DOHH2 (cell line): Measurements from ENCODE around the gene ZNF462.

ENCODE experiments used
- H3F3A ChIP-seq: fragments of 200-600 bp; sonication (generic), shearing (Covaris generic); 2 replicates; pipeline ENCODE4 v1.6.0; 2016; ENCODE audit warnings: antibody characterized with exemption, mild to moderate bottlenecking; ENCODE audit not compliant: control insufficient read depth, insufficient read depth
- H3K27ac ChIP-seq: fragments of 200-600 bp; sonication (generic); 2 replicates; pipeline ENCODE4 v1.5.1; 2014; ENCODE audit warnings: low read depth, mild to moderate bottlenecking, low read length, moderate library complexity
- H3K27me3 ChIP-seq: fragments of 200-600 bp; sonication (generic); 2 replicates; pipeline ENCODE4 v1.6.1; 2014; ENCODE audit warnings: mild to moderate bottlenecking, low read length, mixed read lengths; ENCODE audit not compliant: control insufficient read depth
- H3K36me3 ChIP-seq: fragments of 200-600 bp; sonication (generic); 2 replicates; pipeline ENCODE4 v1.6.1; 2014; ENCODE audit warnings: mild to moderate bottlenecking, low read length, moderate library complexity, mixed read lengths; ENCODE audit not compliant: control insufficient read depth
- H3K4me1 ChIP-seq: fragments of 200-600 bp; sonication (generic); 2 replicates; pipeline ENCODE4 v1.6.1; 2014; ENCODE audit warnings: mild to moderate bottlenecking, low read length, mixed read lengths; ENCODE audit not compliant: control insufficient read depth
- H3K4me2 ChIP-seq: fragments of 200-600 bp; sonication (generic); 2 replicates; pipeline ENCODE4 v1.6.0; 2014; ENCODE audit warnings: mild to moderate bottlenecking, low read length, moderate library complexity
- H3K4me3 ChIP-seq: fragments of 200-600 bp; sonication (generic); 2 replicates; pipeline ENCODE4 v1.5.1; 2014; ENCODE audit warnings: mild to moderate bottlenecking, low read length, mixed read lengths
- H3K79me2 ChIP-seq: fragments of 200-600 bp; sonication (generic); 2 replicates; pipeline ENCODE4 v1.6.1; 2014; ENCODE audit warnings: mild to moderate bottlenecking, low read length, mixed read lengths; ENCODE audit not compliant: control insufficient read depth
- H3K9me2 ChIP-seq: fragments of 200-600 bp; sonication (generic); replicated peaks from 2 replicates; pipeline ENCODE4 v1.6.1; 2014; ENCODE audit warnings: mild to moderate bottlenecking, low read length, mixed read lengths; ENCODE audit not compliant: control insufficient read depth
- H3K9me3 ChIP-seq: fragments of 200-600 bp; sonication (generic); 2 replicates; pipeline ENCODE4 v1.6.1; 2014; ENCODE audit warnings: antibody characterized with exemption, low read length, mixed read lengths; ENCODE audit not compliant: control insufficient read depth, insufficient read depth
- H4K20me1 ChIP-seq: fragments of 200-600 bp; sonication (generic); 2 replicates; pipeline ENCODE4 v1.6.0; 2014; ENCODE audit warnings: low read depth, mild to moderate bottlenecking, antibody characterized with exemption, low read length, moderate library complexity; ENCODE audit not compliant: control insufficient read depth, insufficient read depth
- EZH2phosphoT487 ChIP-seq: fragments of 200-600 bp; sonication (generic); IDR thresholded peaks from 2 replicates; pipeline ENCODE4 v1.6.1; 2017; ENCODE audit warnings: borderline replicate concordance, mild to moderate bottlenecking, antibody characterized with exemption, low read length, moderate library complexity, mixed read lengths
- TF ChIP-seq, protein P1 (sequence below): fragments of 200-600 bp; sonication (generic); IDR thresholded peaks from one replicate; pipeline ENCODE4 v1.5.1; 2014; ENCODE audit warnings: antibody characterized with exemption, mild to moderate bottlenecking, low read depth, low read length; ENCODE audit not compliant: poor library complexity, severe bottlenecking

ZNF462 gene

DNA sequence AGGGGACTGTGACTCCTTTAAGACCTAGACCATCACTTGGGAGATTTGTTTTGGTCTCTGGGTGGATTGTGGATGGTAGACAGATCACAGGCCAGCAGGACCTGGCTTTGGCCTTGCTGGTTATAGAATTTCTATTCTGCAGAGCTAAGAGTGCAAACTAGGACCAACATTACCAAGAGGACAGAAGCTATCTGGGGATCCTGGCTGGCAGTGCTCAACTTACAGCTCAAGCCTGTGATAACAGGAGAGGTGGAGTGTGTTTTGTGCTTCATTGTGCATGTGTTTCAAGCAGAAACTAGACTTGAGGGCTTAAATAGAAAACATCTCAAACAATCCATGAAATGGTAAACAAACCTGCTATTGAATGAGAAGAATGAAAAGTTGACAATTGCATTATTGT is 106.7 kb downstream of the ZNF462 start:
- Histone ChIP-seq H3K27ac (no peak overlapping the region), H3K36me3 (no peaks in the 10 kb centered on the region), H4K20me1 (no peaks in the 10 kb centered on the region), H3K4me1 (no peaks in the 10 kb centered on the region), H3K4me3 (no peak overlapping the region), H3K27me3 (no peaks in the 10 kb centered on the region; the same call in 1 of the 2 replicates), H3K4me2 (no peak overlapping the region), H3F3A (no peaks in the 10 kb centered on the region), H3K79me2 (no peaks in the 10 kb centered on the region), H3K9me3 (no peaks in the 10 kb centered on the region), H3K9me2 (no peaks in the 10 kb centered on the region)
- TF ChIP-seq EZH2phosphoT487 = no peak
- TF ChIP-seq, protein P1, sequence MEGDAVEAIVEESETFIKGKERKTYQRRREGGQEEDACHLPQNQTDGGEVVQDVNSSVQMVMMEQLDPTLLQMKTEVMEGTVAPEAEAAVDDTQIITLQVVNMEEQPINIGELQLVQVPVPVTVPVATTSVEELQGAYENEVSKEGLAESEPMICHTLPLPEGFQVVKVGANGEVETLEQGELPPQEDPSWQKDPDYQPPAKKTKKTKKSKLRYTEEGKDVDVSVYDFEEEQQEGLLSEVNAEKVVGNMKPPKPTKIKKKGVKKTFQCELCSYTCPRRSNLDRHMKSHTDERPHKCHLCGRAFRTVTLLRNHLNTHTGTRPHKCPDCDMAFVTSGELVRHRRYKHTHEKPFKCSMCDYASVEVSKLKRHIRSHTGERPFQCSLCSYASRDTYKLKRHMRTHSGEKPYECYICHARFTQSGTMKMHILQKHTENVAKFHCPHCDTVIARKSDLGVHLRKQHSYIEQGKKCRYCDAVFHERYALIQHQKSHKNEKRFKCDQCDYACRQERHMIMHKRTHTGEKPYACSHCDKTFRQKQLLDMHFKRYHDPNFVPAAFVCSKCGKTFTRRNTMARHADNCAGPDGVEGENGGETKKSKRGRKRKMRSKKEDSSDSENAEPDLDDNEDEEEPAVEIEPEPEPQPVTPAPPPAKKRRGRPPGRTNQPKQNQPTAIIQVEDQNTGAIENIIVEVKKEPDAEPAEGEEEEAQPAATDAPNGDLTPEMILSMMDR = no peak

DNA sequence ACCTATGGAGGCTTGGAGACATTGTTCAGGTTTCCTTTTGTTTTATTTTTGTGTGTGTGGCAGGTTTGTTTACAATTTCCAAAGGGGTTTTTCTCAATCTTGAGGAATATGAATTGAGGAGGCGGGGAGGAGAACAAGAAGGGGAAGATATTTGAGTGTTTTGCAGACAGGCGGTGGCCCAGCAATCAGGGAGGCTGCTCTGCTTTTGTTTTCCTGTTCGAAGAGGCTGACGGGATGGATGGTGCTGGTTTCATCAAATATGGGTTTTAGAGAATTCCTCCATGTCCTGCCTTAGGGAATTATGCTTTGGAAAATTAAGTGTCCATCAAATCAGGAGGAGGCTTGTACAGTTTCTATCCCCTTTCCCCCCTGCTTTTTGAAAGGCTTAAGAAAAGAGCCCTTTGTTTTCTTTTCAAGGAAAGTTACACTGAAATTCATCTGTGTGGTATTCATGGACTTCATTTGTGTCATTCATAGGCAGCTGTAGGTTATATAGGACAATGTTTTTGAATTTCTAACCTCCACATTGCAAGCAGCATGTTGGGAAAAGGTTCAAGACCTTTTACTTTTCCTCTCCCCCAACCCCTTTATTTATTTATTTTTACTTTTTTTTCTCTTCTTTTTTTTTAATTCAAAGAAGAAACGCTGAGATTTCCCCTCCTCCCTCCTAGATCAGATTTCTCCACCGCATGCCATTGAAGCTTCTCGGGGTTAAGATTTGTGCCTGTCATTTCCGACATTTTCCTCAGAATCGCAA is 107.4 kb downstream of the ZNF462 start:
- Histone ChIP-seq H3K9me2 (no peaks in the 10 kb centered on the region), H3K27me3 (no peaks in the 10 kb centered on the region; the same call in 1 of the 2 replicates), H3K4me2 (no peak overlapping the region), H4K20me1 (no peaks in the 10 kb centered on the region), H3K4me3 (no peak overlapping the region), H3K79me2 (no peaks in the 10 kb centered on the region), H3K9me3 (no peaks in the 10 kb centered on the region), H3K4me1 (no peaks in the 10 kb centered on the region), H3F3A (no peaks in the 10 kb centered on the region), H3K36me3 (no peaks in the 10 kb centered on the region), H3K27ac (no peak overlapping the region)
- TF ChIP-seq, protein P1 = no peak
- no peak for TF ChIP-seq EZH2phosphoT487

DNA sequence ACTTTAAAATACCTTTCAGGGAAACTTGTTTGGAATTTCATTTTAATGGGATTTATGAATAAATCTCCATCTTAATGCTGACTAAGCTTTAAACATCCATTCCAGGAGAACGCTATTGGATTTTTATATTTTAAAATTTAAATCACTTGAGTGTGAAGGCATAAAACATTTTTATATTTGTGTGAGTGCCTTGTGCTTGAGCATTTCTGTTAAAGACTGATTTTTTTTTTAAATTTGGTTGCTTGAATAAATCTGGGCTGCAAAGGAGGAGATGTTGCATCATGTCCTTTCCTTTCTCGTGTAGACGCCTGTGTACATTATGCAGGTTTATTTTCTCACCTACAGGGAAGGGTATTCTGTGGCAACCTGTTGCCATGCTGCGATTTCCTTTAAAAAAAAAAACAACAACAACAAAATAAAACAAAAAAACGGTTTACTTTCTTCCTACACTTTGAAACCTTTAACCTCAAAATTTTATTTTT is 108.1 kb downstream of the ZNF462 start:
- no peaks in the 10 kb centered on the region; the same call in 1 of the 2 replicates for H3K27me3 ChIP-seq
- H3K4me1 ChIP-seq = no peaks in the 10 kb centered on the region
- no peaks in the 10 kb centered on the region for H3K36me3 ChIP-seq
- H3K9me3 ChIP-seq = no peaks in the 10 kb centered on the region
- H3K9me2 ChIP-seq = no peaks in the 10 kb centered on the region
- TF ChIP-seq, protein P1 = no peak
- no peak for TF ChIP-seq EZH2phosphoT487
- no peak overlapping the region for H3K27ac ChIP-seq
- H3K79me2 ChIP-seq = no peaks in the 10 kb centered on the region
- no peak overlapping the region for H3K4me3 ChIP-seq
- H3F3A ChIP-seq = no peaks in the 10 kb centered on the region
- H4K20me1 ChIP-seq = no peaks in the 10 kb centered on the region
- no peak overlapping the region for H3K4me2 ChIP-seq
